SH-SY5Y (cell line): ENCODE results near the gene PHACTR1.

ENCODE experiments used
- GATA2 ChIP-seq: IDR thresholded peaks from 2 replicates; pipeline ENCODE4 v1.6.1; 2011; ENCODE audit warnings: mild to moderate bottlenecking, low read depth, low read length
- GATA3 ChIP-seq: IDR thresholded peaks from 2 replicates; pipeline ENCODE4 v1.6.1; 2011; ENCODE audit warnings: low read depth, mild to moderate bottlenecking, low read length, moderate library complexity

PHACTR1 gene

GRCh38 chr6:13175759-13176158 is 459.2 kb downstream of the PHACTR1 start:
- TF ChIP-seq GATA2 (no peak), GATA3 (no peak)

GRCh38 chr6:13177664-13178063 is 461.1 kb downstream of the PHACTR1 start:
- TF ChIP-seq GATA3 (no peak), GATA2 (no peak)

GRCh38 chr6:13178107-13178506 is 461.5 kb downstream of the PHACTR1 start:
- TF ChIP-seq GATA2, result no peak
- TF ChIP-seq GATA3, result no peak

- TF ChIP-seq GATA3 (no peak), GATA2 (no peak)
Measured at GRCh38 chr6:13180538-13180937, 464.0 kb downstream of the PHACTR1 start.

- TF ChIP-seq GATA2 (no peak), GATA3 (no peak)
Measured at GRCh38 chr6:13181393-13181792, 464.8 kb downstream of the PHACTR1 start.

GRCh38 chr6:13183415-13184088 is 467.0 kb downstream of the PHACTR1 start:
- TF ChIP-seq GATA2 (no peak), GATA3 (no peak)

- TF ChIP-seq GATA2 (no peak), GATA3 (no peak)
Measured at GRCh38 chr6:13184089-13184468, 467.5 kb downstream of the PHACTR1 start.

- TF ChIP-seq GATA2 (no peak), GATA3 (no peak)
Measured at GRCh38 chr6:13184547-13184946, 468.0 kb downstream of the PHACTR1 start.

- no peak for TF ChIP-seq GATA2
- TF ChIP-seq GATA3, result no peak
Measured at GRCh38 chr6:13186861-13187260, 470.3 kb downstream of the PHACTR1 start.

- TF ChIP-seq GATA2, result no peak
- no peak for TF ChIP-seq GATA3
Measured at GRCh38 chr6:13187692-13188091, 471.1 kb downstream of the PHACTR1 start.

- TF ChIP-seq GATA3, result no peak
- TF ChIP-seq GATA2, result no peak
Measured at GRCh38 chr6:13188306-13188705, 471.7 kb downstream of the PHACTR1 start.

GRCh38 chr6:13189710-13190109 is 473.1 kb downstream of the PHACTR1 start:
- no peak for TF ChIP-seq GATA3
- TF ChIP-seq GATA2, result no peak

GRCh38 chr6:13190376-13190775 is 473.8 kb downstream of the PHACTR1 start:
- TF ChIP-seq GATA2 (no peak), GATA3 (no peak)

- TF ChIP-seq GATA3 (no peak), GATA2 (no peak)
Measured at GRCh38 chr6:13191461-13191860, 474.9 kb downstream of the PHACTR1 start.

- no peak for TF ChIP-seq GATA2
- TF ChIP-seq GATA3, result no peak
Measured at GRCh38 chr6:13194852-13195251, 478.3 kb downstream of the PHACTR1 start.

GRCh38 chr6:13195803-13196202 is 479.2 kb downstream of the PHACTR1 start:
- no peak for TF ChIP-seq GATA3
- no peak for TF ChIP-seq GATA2

GRCh38 chr6:13198168-13198567 is 481.6 kb downstream of the PHACTR1 start:
- TF ChIP-seq GATA3, result no peak
- no peak for TF ChIP-seq GATA2
